Mesodermal cell (in vitro differentiated cells): ENCODE results near the gene DRD2.

ENCODE experiments used
- H3K27ac ChIP-seq: 2 replicates; pipeline ENCODE4 v1.7.0; 2013; ENCODE audit warnings: mild to moderate bottlenecking, low read depth, low read length, moderate library complexity; ENCODE audit not compliant: severe bottlenecking
- H3K36me3 ChIP-seq: 2 replicates; pipeline ENCODE4 v1.7.1; 2013; ENCODE audit warnings: mild to moderate bottlenecking, low read length, moderate library complexity; ENCODE audit not compliant: control insufficient read depth, insufficient read depth
- H3K4me1 ChIP-seq: one replicate; pipeline ENCODE4 v1.7.1; 2013; ENCODE audit warnings: mild to moderate bottlenecking, low read length; ENCODE audit not compliant: insufficient read depth, control insufficient read depth, poor library complexity, severe bottlenecking
- H3K4me3 ChIP-seq: 2 replicates; pipeline ENCODE4 v1.7.0; 2013; ENCODE audit warnings: low read length, control low read depth, mild to moderate bottlenecking; ENCODE audit not compliant: insufficient read depth, poor library complexity, severe bottlenecking; ENCODE audit errors: extremely low read depth
- H3K9me3 ChIP-seq: 2 replicates; pipeline ENCODE4 v1.7.1; 2013; ENCODE audit warnings: mild to moderate bottlenecking, low read length, moderate library complexity; ENCODE audit not compliant: control insufficient read depth
- WGBS, 2 experiments: methylation state at CpG; one replicate each; pipeline ENCODE4 v1.1.5; 2013; ENCODE audit warnings: missing lambda C conversion rate in 2 of 2; ENCODE audit not compliant: insufficient coverage in 2 of 2; 5-methylcytosine and 5-hydroxymethylcytosine counted together

The DRD2 gene

DNA sequence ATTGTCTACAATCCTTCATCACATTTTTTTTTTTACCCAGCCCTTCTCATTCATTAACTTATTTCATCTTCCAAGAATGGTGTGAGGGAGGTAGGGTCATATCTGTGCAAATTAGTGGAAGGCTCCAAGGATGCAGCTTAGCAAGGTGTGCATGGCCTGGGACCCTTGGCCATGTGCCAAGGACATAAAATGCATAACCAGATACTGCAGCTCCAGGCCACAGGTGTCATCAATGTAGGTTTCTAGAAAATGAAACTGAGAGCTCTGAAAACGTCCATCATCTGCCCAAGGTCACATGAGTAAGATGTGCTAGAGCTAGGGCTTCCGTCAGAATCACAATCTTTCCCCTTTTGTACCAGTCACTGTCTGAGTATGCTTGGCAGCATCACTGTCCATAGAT is 57.8 kb downstream of the DRD2 start:
- Histone ChIP-seq H3K9me3 (no peaks in the 10 kb centered on the region), H3K4me3 (no peak overlapping the region), H3K36me3 (no peaks in the 10 kb centered on the region), H3K27ac (no peak overlapping the region), H3K4me1 (no peaks in the 10 kb centered on the region)
- 72 to 88% methylated on average over 2 of the region's 2 CpGs for WGBS, 2 experiments

- 90 to 95% methylated on average over 10 to 14 of the region's 16 CpGs for WGBS, 2 experiments
- no peak overlapping the region for H3K27ac ChIP-seq
- no peak overlapping the region for H3K4me3 ChIP-seq
- H3K36me3 ChIP-seq, result no peaks in the 10 kb centered on the region
- H3K9me3 ChIP-seq, result no peaks in the 10 kb centered on the region
- no peaks in the 10 kb centered on the region for H3K4me1 ChIP-seq
Observed at GRCh38 chr11:113415343-113415742, 59.9 kb downstream of the DRD2 start.

- WGBS, 2 experiments, result 84 to 85% methylated on average over 3 to 8 of the region's 9 CpGs
- Histone ChIP-seq H3K9me3 (no peaks in the 10 kb centered on the region), H3K4me3 (no peak overlapping the region), H3K4me1 (no peaks in the 10 kb centered on the region), H3K27ac (no peak overlapping the region), H3K36me3 (no peaks in the 10 kb centered on the region)
Observed at GRCh38 chr11:113412675-113413074, 62.5 kb downstream of the DRD2 start.

- 71 to 73% methylated on average over 1 to 3 of the region's 3 CpGs for WGBS, 2 experiments
- no peaks in the 10 kb centered on the region for H3K9me3 ChIP-seq
- H3K36me3 ChIP-seq, result no peaks in the 10 kb centered on the region
Observed at GRCh38 chr11:113411536-113411935, 63.7 kb downstream of the DRD2 start.

DNA sequence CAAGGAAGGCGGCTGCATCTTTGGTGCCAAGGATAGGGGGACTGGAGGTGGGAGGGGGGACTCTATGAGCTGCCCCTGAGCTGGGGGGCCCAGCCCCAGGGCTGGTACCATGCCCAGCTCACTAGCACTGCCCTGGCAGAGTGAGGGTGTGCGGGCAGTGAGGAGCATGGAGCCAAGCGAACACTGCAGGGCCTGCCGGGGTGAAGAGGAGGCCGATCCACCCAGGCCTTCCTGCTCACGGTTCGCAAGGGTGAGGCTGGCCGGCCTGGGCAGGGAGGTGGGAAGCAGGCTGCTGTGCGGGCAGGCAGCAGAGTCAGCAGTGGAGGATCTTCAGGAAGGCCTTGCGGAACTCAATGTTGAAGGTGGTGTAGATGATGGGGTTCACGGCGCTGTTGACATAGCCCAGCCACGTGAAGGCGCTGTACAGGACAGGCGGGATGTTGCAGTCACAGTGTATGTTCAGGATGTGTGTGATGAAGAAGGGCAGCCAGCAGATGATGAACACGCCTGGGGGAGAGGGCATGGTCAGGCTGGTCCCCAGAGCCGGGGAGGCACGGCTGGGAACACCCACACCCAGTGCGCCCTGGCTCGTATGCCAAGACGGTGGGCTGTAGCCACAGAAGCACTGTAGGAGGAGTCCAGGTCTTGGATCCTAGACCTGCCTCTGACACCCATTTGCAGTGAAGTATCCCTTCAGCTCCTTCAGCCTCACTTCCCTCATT is 64.6 kb downstream of the DRD2 start:
- Histone ChIP-seq H3K4me3 (no peak overlapping the region), H3K36me3 (no peaks in the 10 kb centered on the region)
- 90 to 93% methylated on average over 20 to 21 of the region's 21 CpGs for WGBS, 2 experiments

More at GRCh38 chr11:113411536-113411935, 63.7 kb downstream of the DRD2 start:
- no peak overlapping the region for H3K27ac ChIP-seq
- H3K4me3 ChIP-seq, result no peak overlapping the region
- H3K4me1 ChIP-seq, result no peaks in the 10 kb centered on the region

GRCh38 chr11:113409526-113409925 is 65.7 kb downstream of the DRD2 start:
- no peaks in the 10 kb centered on the region for H3K36me3 ChIP-seq
- no peak overlapping the region for H3K27ac ChIP-seq
- WGBS, 2 experiments, result 80 to 100% methylated on average over 1 of the region's 3 CpGs
- H3K4me3 ChIP-seq, result no peak overlapping the region
- no peaks in the 10 kb centered on the region for H3K4me1 ChIP-seq
- H3K9me3 ChIP-seq, result no peaks in the 10 kb centered on the region

More for the DNA sequence above, 64.6 kb downstream of the DRD2 start:
- Histone ChIP-seq H3K9me3 (no peaks in the 10 kb centered on the region), H3K27ac (no peak overlapping the region), H3K4me1 (no peaks in the 10 kb centered on the region)

DNA sequence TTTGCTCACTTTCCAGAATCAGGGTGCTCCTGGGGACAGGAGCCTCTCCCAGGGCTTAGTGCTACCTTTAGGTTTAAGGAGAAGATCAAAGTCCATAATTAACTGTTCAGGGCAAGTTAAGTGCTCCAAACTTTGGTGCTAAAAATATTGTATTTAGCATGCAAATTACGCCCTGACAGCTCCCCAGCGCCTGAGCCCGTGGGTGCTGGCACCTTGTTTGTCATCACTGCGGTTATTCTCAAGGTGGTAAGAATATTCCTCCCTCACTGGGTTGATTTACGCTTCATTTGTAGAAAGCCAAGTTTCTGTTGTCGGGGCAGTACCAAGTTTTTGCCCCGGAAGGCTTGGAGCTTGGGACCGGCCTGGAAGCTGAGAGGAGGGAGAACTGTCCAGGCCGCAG is 66.3 kb downstream of the DRD2 start:
- Histone ChIP-seq H3K4me3 (no peak overlapping the region), H3K4me1 (no peaks in the 10 kb centered on the region), H3K27ac (no peak overlapping the region), H3K9me3 (no peaks in the 10 kb centered on the region), H3K36me3 (no peaks in the 10 kb centered on the region)
- 80 to 86% methylated on average over 8 to 9 of the region's 9 CpGs for WGBS, 2 experiments

DNA sequence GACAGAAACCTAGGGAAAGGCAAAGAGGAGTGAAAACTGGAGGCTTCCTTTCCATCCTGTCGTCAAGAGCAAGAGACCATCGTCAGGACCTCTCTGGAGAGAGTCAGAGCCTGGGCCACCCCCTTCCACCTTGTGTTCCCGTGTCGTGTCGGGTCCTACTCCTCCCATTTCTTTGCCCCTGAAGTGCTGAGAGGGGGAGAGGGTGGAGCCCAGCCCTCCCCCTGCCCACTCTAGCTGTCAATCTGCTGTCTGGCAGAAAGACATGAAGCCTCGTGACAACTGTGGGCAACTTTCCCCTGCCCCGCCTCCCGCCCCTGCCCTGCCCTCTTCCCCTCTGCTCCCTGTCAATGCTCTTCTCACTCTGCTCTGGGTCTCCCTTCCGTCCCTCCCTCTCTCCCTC is 67.0 kb downstream of the DRD2 start:
- Histone ChIP-seq H3K4me3 (no peak overlapping the region), H3K4me1 (no peaks in the 10 kb centered on the region), H3K27ac (no peak overlapping the region), H3K9me3 (no peaks in the 10 kb centered on the region), H3K36me3 (no peaks in the 10 kb centered on the region)
- 52 to 72% methylated on average over 6 to 9 of the region's 9 CpGs for WGBS, 2 experiments

DNA sequence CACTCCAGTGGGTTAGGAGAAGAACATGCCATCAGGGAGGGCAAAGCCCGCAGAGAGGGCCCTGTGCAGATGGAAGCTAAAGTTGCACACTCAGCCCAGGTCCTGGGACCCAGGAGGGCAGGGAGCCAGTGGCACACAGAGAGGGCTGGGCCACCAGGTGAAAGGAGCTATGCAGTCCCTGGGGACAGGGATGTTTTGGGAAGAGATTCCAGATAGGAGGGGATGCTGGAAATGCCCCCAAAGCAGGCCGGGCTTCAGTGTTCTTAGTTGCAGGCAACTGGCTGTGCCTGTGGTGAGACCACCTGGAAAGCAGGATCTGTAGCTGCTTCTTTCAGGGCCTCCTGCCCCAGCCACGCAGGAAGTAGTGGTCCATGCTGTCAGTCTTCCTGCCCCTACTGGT is 68.0 kb downstream of the DRD2 start:
- Histone ChIP-seq H3K4me1 (no peaks in the 10 kb centered on the region), H3K9me3 (no peaks in the 10 kb centered on the region), H3K4me3 (no peak overlapping the region), H3K36me3 (no peaks in the 10 kb centered on the region), H3K27ac (no peak overlapping the region)
- 79 to 88% methylated on average over 3 of the region's 3 CpGs for WGBS, 2 experiments

DNA sequence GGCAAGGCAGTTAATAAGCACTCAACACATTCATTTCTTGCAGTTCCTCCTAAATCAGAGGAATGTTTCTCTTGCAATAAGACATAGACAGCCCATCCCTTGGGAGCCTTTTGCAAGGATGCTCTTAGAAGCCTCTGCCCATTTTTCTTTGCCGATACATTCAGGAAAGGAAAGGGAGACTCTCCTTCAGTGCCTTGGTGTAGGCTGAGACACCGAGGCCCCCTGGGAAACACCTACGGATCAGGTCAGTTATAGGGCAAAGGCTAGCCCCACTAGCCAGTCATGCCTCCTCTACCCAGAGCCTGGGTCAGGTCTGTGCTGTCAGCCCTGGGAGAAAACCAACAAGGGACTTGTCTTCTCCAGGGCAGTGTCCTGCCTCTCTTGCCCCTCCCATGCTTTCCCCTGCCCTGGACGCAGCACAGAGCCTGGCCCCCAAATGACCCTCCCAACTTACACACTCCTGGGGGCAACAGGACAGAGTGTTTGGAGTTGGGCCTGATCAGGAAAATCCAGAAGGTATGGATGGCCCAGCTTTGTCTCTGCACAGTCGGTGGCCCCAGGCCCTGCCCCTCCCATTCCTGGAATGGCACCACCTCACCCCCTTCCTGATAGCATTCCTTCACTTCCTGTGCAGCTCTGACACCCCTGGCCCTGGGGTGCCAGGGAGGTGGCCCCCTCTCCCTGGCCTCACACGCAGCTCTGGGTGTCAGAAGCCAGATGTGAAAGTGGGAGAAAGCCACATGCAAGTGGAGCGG is 69.3 kb downstream of the DRD2 start:
- Histone ChIP-seq H3K27ac (no peak overlapping the region), H3K9me3 (no peaks in the 10 kb centered on the region), H3K4me3 (no peak overlapping the region), H3K4me1 (no peaks in the 10 kb centered on the region), H3K36me3 (no peaks in the 10 kb centered on the region)
- WGBS, 2 experiments, result 75 to 86% methylated on average over 3 to 4 of the region's 7 CpGs

DNA sequence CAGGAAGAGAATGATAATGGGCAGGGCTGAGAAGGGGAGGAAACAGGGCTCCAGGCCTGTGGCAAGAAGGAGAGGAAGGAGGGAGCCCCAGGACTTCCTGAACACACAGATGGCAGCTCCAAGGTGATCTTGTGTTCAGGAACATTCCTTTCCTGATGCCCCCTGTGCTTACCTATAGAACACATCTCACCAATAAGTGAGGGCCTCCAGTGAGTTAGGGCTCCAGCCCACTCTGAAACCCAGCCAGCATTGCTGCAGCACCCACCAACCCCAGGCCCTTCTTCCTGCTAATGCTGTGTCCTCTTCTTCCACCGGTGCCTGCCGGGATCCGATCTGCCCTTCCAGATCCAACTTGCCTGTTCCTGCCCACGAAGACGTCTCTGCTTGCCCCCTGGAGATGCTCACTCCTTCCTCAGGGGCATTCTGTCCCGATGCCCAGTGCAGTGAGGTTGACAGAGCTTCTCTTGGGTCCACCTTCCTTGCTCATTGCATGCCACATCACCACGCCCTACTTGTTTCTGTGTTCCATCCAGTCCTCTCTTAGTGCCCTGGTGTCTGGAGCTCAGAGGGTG is 70.3 kb downstream of the DRD2 start:
- Histone ChIP-seq H3K4me1 (no peaks in the 10 kb centered on the region), H3K27ac (no peak overlapping the region), H3K9me3 (no peaks in the 10 kb centered on the region), H3K4me3 (no peak overlapping the region), H3K36me3 (no peaks in the 10 kb centered on the region)
- WGBS, 2 experiments, result 94 to 97% methylated on average over 6 to 7 of the region's 7 CpGs
